ENCODE results near the gene RAB7A. TPM values are rescaled to one million over a fixed set of nuclear protein-coding genes. Genes with fewer than 3 reads are reported as not detected.

RAB7A gene
- total and polyA plus RNA-seq, 2 experiments from 2014 or later = 89.8 to 156 TPM

DNA sequence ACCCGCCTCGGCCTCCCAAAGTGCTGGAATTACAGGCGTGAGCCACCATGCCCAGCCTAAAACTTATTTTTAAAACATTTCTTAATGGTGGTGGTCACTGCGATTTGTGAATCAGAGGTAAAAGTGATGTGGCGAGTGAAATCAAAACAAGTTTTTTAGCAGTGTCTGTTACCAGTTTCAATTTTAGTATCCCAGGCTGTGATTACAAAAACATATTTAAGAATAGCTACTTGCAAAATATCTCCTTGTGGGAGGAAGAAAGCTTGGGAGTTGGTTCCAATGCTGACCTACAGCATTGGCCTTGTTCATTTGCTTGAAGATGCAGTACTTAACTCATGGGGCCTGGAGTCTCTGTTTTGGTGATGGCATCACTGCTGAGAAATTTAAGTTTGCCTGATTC lies 4.5 kb downstream of the RAB7A start:
- H2AFZ ChIP-seq = no peak overlapping the region
- H3K9me2 ChIP-seq (ENCODE audit: insufficient read depth) = peaks cover 2% of the 10 kb centered on the region
- DNase-seq (ENCODE audit: low spot score) (no peak), ATAC-seq (no peak)
- H3K79me2 ChIP-seq (replicated peaks; ENCODE audit: insufficient read depth) = peaks cover 94% of the 10 kb centered on the region
- no peaks in the 10 kb centered on the region for H3K27me3 ChIP-seq (ENCODE audit: insufficient read depth)
- Mint-ChIP-seq H3K36me3 (ENCODE audit: low read depth) (peaks cover 16% of the 10 kb centered on the region; the same call in 2 of the 3 replicates), H3K27ac (no peak overlapping the region), H3K4me3 (no peak overlapping the region), H3K4me1 (peaks cover 56% of the 10 kb centered on the region), H3K27me3 (ENCODE audit: insufficient read depth, low read depth, poor library complexity) (no peaks in the 10 kb centered on the region), H3K9me3 (no peaks in the 10 kb centered on the region)
- peaks cover 8% of the 10 kb centered on the region; the same call in 1 of the 2 replicates for H3F3A ChIP-seq (replicated peaks; ENCODE audit: low read depth)
- H3K4me3 ChIP-seq = no peak overlapping the region
- peaks cover 82% of the 10 kb centered on the region for H4K20me1 ChIP-seq (replicated peaks; ENCODE audit: insufficient read depth)
- H3K36me3 ChIP-seq (ENCODE audit: insufficient read depth) = no peaks in the 10 kb centered on the region
- peaks cover 40% of the 10 kb centered on the region for H3K4me1 ChIP-seq (ENCODE audit: insufficient read depth)
- TF ChIP-seq ZNF114 (CRISPR knock-in tag; IDR thresholded peaks at IDR 0.05) (no peak), POLR2AphosphoS5 (IDR thresholded peaks at IDR 0.05; ENCODE audit: low read depth) (no peak), JUNB (IDR thresholded peaks at IDR 0.05; ENCODE audit: unreplicated experiment) (no peak), EZH2 (IDR thresholded peaks at IDR 0.05; ENCODE audit: low read depth, unreplicated experiment) (no peak), NANOG (IDR thresholded peaks at IDR 0.05; ENCODE audit: borderline replicate concordance) (no peak), CREB1 (CRISPR knock-in tag; IDR thresholded peaks at IDR 0.05; ENCODE audit: low read depth) (no peak)
- TF ChIP-seq, protein P1, sequence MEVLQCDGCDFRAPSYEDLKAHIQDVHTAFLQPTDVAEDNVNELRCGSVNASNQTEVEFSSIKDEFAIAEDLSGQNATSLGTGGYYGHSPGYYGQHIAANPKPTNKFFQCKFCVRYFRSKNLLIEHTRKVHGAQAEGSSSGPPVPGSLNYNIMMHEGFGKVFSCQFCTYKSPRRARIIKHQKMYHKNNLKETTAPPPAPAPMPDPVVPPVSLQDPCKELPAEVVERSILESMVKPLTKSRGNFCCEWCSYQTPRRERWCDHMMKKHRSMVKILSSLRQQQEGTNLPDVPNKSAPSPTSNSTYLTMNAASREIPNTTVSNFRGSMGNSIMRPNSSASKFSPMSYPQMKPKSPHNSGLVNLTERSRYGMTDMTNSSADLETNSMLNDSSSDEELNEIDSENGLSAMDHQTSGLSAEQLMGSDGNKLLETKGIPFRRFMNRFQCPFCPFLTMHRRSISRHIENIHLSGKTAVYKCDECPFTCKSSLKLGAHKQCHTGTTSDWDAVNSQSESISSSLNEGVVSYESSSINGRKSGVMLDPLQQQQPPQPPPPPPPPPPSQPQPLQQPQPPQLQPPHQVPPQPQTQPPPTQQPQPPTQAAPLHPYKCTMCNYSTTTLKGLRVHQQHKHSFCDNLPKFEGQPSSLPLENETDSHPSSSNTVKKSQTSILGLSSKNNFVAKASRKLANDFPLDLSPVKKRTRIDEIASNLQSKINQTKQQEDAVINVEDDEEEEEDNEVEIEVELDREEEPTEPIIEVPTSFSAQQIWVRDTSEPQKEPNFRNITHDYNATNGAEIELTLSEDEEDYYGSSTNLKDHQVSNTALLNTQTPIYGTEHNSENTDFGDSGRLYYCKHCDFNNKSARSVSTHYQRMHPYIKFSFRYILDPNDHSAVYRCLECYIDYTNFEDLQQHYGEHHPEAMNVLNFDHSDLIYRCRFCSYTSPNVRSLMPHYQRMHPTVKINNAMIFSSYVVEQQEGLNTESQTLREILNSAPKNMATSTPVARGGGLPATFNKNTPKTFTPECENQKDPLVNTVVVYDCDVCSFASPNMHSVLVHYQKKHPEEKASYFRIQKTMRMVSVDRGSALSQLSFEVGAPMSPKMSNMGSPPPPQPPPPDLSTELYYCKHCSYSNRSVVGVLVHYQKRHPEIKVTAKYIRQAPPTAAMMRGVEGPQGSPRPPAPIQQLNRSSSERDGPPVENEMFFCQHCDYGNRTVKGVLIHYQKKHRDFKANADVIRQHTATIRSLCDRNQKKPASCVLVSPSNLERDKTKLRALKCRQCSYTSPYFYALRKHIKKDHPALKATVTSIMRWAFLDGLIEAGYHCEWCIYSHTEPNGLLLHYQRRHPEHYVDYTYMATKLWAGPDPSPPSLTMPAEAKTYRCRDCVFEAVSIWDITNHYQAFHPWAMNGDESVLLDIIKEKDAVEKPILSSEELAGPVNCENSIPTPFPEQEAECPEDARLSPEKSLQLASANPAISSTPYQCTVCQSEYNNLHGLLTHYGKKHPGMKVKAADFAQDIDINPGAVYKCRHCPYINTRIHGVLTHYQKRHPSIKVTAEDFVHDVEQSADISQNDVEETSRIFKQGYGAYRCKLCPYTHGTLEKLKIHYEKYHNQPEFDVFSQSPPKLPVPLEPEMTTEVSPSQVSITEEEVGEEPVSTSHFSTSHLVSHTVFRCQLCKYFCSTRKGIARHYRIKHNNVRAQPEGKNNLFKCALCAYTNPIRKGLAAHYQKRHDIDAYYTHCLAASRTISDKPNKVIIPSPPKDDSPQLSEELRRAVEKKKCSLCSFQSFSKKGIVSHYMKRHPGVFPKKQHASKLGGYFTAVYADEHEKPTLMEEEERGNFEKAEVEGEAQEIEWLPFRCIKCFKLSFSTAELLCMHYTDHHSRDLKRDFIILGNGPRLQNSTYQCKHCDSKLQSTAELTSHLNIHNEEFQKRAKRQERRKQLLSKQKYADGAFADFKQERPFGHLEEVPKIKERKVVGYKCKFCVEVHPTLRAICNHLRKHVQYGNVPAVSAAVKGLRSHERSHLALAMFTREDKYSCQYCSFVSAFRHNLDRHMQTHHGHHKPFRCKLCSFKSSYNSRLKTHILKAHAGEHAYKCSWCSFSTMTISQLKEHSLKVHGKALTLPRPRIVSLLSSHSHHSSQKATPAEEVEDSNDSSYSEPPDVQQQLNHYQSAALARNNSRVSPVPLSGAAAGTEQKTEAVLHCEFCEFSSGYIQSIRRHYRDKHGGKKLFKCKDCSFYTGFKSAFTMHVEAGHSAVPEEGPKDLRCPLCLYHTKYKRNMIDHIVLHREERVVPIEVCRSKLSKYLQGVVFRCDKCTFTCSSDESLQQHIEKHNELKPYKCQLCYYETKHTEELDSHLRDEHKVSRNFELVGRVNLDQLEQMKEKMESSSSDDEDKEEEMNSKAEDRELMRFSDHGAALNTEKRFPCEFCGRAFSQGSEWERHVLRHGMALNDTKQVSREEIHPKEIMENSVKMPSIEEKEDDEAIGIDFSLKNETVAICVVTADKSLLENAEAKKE (CRISPR knock-in tag; IDR thresholded peaks at IDR 0.05) = no peak
- TF ChIP-seq, protein P2, sequence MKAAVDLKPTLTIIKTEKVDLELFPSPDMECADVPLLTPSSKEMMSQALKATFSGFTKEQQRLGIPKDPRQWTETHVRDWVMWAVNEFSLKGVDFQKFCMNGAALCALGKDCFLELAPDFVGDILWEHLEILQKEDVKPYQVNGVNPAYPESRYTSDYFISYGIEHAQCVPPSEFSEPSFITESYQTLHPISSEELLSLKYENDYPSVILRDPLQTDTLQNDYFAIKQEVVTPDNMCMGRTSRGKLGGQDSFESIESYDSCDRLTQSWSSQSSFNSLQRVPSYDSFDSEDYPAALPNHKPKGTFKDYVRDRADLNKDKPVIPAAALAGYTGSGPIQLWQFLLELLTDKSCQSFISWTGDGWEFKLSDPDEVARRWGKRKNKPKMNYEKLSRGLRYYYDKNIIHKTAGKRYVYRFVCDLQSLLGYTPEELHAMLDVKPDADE (IDR thresholded peaks at IDR 0.05) = no peak
- TF ChIP-seq, protein P3, sequence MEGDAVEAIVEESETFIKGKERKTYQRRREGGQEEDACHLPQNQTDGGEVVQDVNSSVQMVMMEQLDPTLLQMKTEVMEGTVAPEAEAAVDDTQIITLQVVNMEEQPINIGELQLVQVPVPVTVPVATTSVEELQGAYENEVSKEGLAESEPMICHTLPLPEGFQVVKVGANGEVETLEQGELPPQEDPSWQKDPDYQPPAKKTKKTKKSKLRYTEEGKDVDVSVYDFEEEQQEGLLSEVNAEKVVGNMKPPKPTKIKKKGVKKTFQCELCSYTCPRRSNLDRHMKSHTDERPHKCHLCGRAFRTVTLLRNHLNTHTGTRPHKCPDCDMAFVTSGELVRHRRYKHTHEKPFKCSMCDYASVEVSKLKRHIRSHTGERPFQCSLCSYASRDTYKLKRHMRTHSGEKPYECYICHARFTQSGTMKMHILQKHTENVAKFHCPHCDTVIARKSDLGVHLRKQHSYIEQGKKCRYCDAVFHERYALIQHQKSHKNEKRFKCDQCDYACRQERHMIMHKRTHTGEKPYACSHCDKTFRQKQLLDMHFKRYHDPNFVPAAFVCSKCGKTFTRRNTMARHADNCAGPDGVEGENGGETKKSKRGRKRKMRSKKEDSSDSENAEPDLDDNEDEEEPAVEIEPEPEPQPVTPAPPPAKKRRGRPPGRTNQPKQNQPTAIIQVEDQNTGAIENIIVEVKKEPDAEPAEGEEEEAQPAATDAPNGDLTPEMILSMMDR (conservative IDR thresholded peaks at IDR 0.05; ENCODE audit: low read depth in 2 of 2) = no peak
- 0 out of 2 replicates have a peak overlapping the region, but pooled peaks have one; percentile 8 for H3K27ac ChIP-seq (ENCODE audit: low read depth)
- no peak overlapping the region for H3K4me2 ChIP-seq
